ENCODE data around the gene BPIFB2. TPM values are rescaled to one million over a fixed set of nuclear protein-coding genes. Genes with fewer than 3 reads are reported as not detected.

Gene BPIFB2
- total RNA-seq, 1 experiment from 2014 or later, result 0.15 TPM

- Histone ChIP-seq H3K4me3 (replicated peaks in 1 of 2; ENCODE audit: low read depth in 1 of 2, low read length in 2 of 2) (no peak overlapping the region), H3K27ac (ENCODE audit: low read depth, low read length) (no peak overlapping the region), H3K9ac (ENCODE audit: low read length) (no peak overlapping the region), H3K9me2 (ENCODE audit: insufficient read depth) (no peaks in the 10 kb centered on the region), H4K20me1 (ENCODE audit: insufficient read depth) (no peaks in the 10 kb centered on the region), H3K79me2 (ENCODE audit: insufficient read depth, low read length) (no peaks in the 10 kb centered on the region), H2AFZ (ENCODE audit: low read depth, low read length, poor library complexity, severe bottlenecking) (no peak overlapping the region), H3K27me3 (ENCODE audit: insufficient read depth, low read length) (no peaks in the 10 kb centered on the region), H3K9me3 (ENCODE audit: control insufficient read depth in 1 of 2, insufficient read depth in 1 of 2, low read depth in 1 of 2, low read length in 2 of 2) (peaks cover 6 to 20% of the 10 kb centered on the region in 2 experiments; a peak in 3 of 4 replicates), H3K4me2 (ENCODE audit: low read length) (no peak overlapping the region), H3K4me1 (ENCODE audit: control insufficient read depth in 1 of 2, insufficient read depth in 2 of 2, low read length in 2 of 2) (no peaks in the 10 kb centered on the region), H3K36me3 (ENCODE audit: control insufficient read depth in 1 of 2, insufficient read depth in 2 of 2, low read length in 2 of 2) (no peaks in the 10 kb centered on the region)
- ATAC-seq, result no peak
- BruUV-seq (replicated peaks), result no TSS peak
- ChIA-PET RAD21 (ENCODE audit: low non-redundant PET in 1 of 2, low total read pairs in 2 of 2, uncharacterized antibody in 2 of 2, unreplicated experiment in 2 of 2) (no interaction called here), CTCF (no interaction called here), POLR2A (no interaction called here)
- intact Hi-C loops (cut with micrococcal nuclease), result no loop called here
- no peak for DNase-seq (ENCODE audit: low read depth, low spot score)
- TF ChIP-seq SP1 (IDR thresholded peaks at IDR 0.05; ENCODE audit: low read depth), result no peak
- TF ChIP-seq POLR2AphosphoS5 (IDR thresholded peaks at IDR 0.05; ENCODE audit: low read depth, low read length), result no peak
- TF ChIP-seq SRF (IDR thresholded peaks at IDR 0.05; ENCODE audit: low read depth), result no peak
These were observed 47.3 kb upstream of the BPIFB2 start for GRCh38 chr20:32960222-32960518.

DNA sequence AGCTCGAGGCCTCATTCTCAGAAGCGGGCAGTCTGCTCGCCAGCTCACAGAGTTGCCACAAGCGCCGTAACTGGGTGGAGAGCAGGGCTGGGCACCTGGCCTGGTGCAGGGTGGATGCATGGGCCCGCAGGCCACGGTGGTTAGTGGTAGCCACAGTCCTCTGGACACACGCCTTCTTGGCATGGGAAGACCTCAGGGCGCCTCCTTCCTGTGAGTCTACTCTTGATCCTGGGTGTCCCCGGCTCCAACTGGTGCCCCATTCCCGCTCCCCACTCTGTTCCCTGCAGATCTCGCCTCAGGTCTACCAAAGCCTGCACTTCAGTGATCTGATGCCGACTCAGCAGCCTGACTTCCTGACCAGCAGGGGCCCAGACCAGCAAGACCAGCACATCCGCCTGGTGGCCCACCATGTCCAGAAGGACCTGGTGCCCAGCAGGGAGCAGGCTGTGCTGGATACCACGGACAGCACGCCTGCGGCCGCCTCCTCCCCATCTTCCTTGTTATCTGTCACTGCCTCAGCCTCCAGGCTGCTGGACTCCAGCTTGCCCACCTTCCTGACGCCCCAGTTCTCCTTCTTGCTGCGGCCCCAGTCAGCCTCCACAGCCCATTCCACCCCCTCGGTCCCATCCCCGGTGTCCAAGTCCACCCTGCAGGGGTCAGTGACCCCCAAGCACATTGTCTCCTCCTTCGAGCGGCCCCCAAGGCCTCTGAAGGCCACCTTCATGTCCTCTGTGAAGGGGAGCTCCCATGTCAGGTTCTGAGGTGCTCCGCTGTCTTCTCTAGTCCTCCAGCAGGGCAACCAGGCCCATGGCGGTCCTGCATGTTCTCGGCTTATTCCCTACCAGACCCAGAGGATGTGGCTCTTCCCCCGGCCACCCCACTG lies 46.4 kb upstream of the BPIFB2 start:
- Histone ChIP-seq H3K27me3 (ENCODE audit: insufficient read depth, low read length) (no peaks in the 10 kb centered on the region), H3K79me2 (ENCODE audit: insufficient read depth, low read length) (no peaks in the 10 kb centered on the region), H3K36me3 (ENCODE audit: control insufficient read depth in 1 of 2, insufficient read depth in 2 of 2, low read length in 2 of 2) (no peaks in the 10 kb centered on the region), H3K9me3 (ENCODE audit: control insufficient read depth in 1 of 2, insufficient read depth in 1 of 2, low read depth in 1 of 2, low read length in 2 of 2) (peaks cover 6 to 13% of the 10 kb centered on the region in 2 experiments; a peak in 3 of 4 replicates), H3K9ac (ENCODE audit: low read length) (no peak overlapping the region), H3K4me3 (replicated peaks in 1 of 2; ENCODE audit: low read depth in 1 of 2, low read length in 2 of 2) (no peak overlapping the region), H3K9me2 (ENCODE audit: insufficient read depth) (no peaks in the 10 kb centered on the region), H4K20me1 (ENCODE audit: insufficient read depth) (no peaks in the 10 kb centered on the region), H3K4me2 (ENCODE audit: low read length) (no peak overlapping the region), H3K4me1 (ENCODE audit: control insufficient read depth in 1 of 2, insufficient read depth in 2 of 2, low read length in 2 of 2) (no peaks in the 10 kb centered on the region), H3K27ac (ENCODE audit: low read depth, low read length) (no peak overlapping the region), H2AFZ (ENCODE audit: low read depth, low read length, poor library complexity, severe bottlenecking) (no peak overlapping the region)
- ChIA-PET RAD21 (ENCODE audit: low non-redundant PET in 1 of 2, low total read pairs in 2 of 2, uncharacterized antibody in 2 of 2, unreplicated experiment in 2 of 2) (no interaction called here), CTCF (no interaction called here), POLR2A (no interaction called here)
- no TSS peak for BruUV-seq (replicated peaks)
- DNase-seq (ENCODE audit: low read depth, low spot score), result no peak
- no peak for TF ChIP-seq POLR2A (IDR thresholded peaks at IDR 0.05; ENCODE audit: borderline replicate concordance, extremely low read depth, insufficient read depth, insufficient read length)
- no peak for ATAC-seq
- intact Hi-C loops (cut with micrococcal nuclease), result no loop called here

Measured in HCT116 (cell line).